WTC11 (cell line): ENCODE data around the gene NDE1.

Experiments
- ZNF232 ChIP-seq: sonication (generic); formaldehyde crosslinking; IDR thresholded peaks from 2 replicates; pipeline ENCODE4 v1.8.0; 2022; ENCODE audit warnings: mild to moderate bottlenecking, missing genetic modification reagents
- TF ChIP-seq, protein P1 (sequence below): fragments of 200-600 bp; IDR thresholded peaks from 2 replicates; pipeline ENCODE4 v1.8.0; 2022; ENCODE audit warnings: antibody characterized with exemption
- TF ChIP-seq, protein P2 (sequence below): sonication (generic); formaldehyde crosslinking; IDR thresholded peaks from 2 replicates; pipeline ENCODE4 v1.8.0; 2022; ENCODE audit warnings: missing genetic modification reagents

DNA sequence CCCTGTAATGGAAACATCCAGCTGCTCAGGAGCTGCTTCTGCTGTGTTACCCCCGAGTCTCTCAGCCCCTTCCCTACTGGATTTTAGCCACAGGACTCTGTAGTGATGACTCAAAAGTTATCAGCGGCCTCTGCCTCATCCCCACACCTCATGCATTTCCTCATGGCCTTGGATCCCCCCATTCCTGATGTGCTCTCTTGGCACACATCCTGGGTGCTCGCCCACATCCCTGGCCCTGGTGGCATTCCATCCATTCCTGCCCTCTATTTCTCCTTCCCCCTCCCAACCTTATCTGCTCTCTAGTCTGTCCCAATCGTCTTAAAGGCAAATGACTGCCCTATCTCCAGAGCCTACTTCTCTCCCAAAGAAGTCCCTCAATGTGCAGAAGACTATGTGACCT, 31.7 kb upstream of the NDE1 start:
- TF ChIP-seq, protein P1, sequence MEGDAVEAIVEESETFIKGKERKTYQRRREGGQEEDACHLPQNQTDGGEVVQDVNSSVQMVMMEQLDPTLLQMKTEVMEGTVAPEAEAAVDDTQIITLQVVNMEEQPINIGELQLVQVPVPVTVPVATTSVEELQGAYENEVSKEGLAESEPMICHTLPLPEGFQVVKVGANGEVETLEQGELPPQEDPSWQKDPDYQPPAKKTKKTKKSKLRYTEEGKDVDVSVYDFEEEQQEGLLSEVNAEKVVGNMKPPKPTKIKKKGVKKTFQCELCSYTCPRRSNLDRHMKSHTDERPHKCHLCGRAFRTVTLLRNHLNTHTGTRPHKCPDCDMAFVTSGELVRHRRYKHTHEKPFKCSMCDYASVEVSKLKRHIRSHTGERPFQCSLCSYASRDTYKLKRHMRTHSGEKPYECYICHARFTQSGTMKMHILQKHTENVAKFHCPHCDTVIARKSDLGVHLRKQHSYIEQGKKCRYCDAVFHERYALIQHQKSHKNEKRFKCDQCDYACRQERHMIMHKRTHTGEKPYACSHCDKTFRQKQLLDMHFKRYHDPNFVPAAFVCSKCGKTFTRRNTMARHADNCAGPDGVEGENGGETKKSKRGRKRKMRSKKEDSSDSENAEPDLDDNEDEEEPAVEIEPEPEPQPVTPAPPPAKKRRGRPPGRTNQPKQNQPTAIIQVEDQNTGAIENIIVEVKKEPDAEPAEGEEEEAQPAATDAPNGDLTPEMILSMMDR: no peak
- no peak for TF ChIP-seq ZNF232
- TF ChIP-seq, protein P2, sequence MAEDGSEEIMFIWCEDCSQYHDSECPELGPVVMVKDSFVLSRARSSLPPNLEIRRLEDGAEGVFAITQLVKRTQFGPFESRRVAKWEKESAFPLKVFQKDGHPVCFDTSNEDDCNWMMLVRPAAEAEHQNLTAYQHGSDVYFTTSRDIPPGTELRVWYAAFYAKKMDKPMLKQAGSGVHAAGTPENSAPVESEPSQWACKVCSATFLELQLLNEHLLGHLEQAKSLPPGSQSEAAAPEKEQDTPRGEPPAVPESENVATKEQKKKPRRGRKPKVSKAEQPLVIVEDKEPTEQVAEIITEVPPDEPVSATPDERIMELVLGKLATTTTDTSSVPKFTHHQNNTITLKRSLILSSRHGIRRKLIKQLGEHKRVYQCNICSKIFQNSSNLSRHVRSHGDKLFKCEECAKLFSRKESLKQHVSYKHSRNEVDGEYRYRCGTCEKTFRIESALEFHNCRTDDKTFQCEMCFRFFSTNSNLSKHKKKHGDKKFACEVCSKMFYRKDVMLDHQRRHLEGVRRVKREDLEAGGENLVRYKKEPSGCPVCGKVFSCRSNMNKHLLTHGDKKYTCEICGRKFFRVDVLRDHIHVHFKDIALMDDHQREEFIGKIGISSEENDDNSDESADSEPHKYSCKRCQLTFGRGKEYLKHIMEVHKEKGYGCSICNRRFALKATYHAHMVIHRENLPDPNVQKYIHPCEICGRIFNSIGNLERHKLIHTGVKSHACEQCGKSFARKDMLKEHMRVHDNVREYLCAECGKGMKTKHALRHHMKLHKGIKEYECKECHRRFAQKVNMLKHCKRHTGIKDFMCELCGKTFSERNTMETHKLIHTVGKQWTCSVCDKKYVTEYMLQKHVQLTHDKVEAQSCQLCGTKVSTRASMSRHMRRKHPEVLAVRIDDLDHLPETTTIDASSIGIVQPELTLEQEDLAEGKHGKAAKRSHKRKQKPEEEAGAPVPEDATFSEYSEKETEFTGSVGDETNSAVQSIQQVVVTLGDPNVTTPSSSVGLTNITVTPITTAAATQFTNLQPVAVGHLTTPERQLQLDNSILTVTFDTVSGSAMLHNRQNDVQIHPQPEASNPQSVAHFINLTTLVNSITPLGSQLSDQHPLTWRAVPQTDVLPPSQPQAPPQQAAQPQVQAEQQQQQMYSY (CRISPR knock-in tag): no peak
